Liver (tissue), 3 donors: ENCODE measurements around the gene ABHD5.

ENCODE experiments used
- CTCF ChIP-seq: fragments of 150-350 bp; IDR thresholded peaks from 2 replicates; pipeline ENCODE4 v1.5.1; 2017; ENCODE audit warnings: improper control_type of control experiment, low read depth, low read length; ENCODE audit not compliant: missing input control
- JUND ChIP-seq, 2 donors: IDR thresholded peaks; 2 replicates each; pipeline ENCODE4 v1.6.1; 2016; ENCODE audit warnings: antibody characterized with exemption in 2 of 2
- MAX ChIP-seq: IDR thresholded peaks from 2 replicates; pipeline ENCODE4 v1.6.1; 2016; ENCODE audit warnings: antibody characterized with exemption
- RAD21 ChIP-seq, 2 donors: IDR thresholded peaks; 2 replicates each; pipeline ENCODE4 v1.6.1; 2016; ENCODE audit warnings: antibody characterized with exemption in 2 of 2, mild to moderate bottlenecking in 2 of 2
- TAF1 ChIP-seq: conservative IDR thresholded peaks from 2 replicates; pipeline ENCODE4 v1.6.1; 2016; ENCODE audit warnings: antibody characterized with exemption, mild to moderate bottlenecking
- donor health status: healthy.
- donor health status: healthy.

GRCh38 chr3:43691120-43691995, 620 bp downstream of the ABHD5 start:
- no peak for TF ChIP-seq RAD21 (IDR thresholded peaks at IDR 0.05)
- no peak for TF ChIP-seq MAX
- TF ChIP-seq JUND (IDR thresholded peaks at IDR 0.05), result no peak
- no peak for TF ChIP-seq TAF1
- TF ChIP-seq CTCF, result no peak
